Measurements from ENCODE around the gene KCNT1. TPM values are rescaled to one million over a fixed set of nuclear protein-coding genes. Genes with fewer than 3 reads are reported as not detected.

The KCNT1 gene
- total RNA-seq, 2 experiments from 2014 or later, result not detected

DNA sequence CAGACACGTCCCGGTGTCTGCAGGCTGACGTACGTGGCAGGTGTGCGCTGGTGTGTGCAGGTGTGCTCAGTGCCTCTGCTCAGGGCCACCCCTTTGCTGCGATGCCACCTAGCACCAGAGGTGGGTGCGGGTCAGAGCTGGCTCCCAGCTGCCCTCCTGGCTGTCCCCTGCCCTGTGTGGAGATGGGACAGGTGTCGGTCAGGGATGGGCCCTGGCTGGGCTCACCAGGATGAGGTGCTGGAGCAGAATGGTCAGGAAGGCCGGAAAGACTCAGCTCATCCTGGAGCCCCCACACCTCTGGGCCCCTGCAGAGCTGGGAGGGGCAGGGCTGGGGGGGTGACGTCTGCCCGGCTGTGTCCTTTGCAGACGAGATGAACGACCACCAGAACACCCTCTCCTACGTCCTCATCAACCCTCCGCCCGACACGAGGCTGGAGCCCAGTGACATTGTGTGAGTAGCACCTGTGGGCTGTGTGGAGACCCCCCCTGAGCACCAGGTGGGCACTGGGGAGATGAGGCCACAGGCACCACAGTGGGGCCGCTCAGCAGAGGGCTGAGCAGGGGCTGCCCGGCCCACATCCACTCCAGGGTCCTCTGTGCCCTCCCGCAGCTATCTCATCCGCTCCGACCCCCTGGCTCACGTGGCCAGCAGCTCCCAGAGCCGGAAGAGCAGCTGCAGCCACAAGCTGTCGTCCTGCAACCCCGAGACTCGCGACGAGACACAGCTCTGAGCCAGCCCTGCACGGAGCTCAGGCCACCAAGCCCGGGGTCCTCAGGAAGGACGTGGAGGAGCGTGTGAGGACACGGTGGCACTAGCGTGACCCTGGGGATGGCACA is 89.7 kb downstream of the KCNT1 start:
- CTCF ChIA-PET, result no interaction called here
- H3K4me3 Mint-ChIP-seq, result no peak overlapping the region

DNA sequence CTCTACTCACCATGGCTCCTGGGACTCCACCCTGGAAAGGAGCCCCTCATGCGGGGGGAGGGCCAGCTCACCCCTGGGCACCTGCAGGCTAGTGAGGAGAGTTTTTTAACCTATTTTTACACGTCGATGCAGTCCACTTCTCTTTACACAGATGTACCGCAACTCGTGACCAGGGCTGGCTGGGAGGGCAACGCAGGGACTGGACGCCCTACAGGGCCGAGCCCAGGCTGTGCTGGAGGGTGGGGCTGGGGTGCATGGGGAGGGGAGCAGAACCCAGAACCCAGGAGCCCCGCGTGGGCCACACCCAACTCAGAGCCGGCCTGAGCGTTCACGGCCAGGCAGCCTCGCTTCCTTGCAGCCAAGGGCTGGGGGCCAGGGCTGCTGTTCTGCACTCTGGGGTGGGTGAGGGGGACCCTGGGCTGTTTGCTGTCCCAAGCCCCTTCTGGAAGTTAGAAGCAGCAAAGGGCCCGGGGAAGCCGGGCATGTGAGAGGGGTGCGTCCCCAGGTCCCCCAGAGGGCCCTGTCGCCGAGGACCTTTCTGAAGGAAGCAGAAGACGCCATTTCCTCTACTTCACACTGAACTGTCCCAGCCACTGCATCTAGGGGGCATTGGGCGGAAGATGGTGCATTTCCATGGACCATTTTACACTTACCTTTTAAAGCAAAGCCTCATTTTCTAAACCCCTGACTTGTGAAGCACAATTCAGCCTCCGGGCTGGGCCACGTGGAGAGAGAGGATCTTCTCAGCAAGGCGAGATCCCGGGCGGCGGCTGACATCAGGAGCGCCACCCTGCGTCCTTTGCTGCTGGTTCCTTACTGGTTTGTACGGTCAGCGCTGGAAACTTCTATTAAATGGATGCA is 90.5 kb downstream of the KCNT1 start:
- H3K36me3 Mint-ChIP-seq (ENCODE audit: low read depth), result no peaks in the 10 kb centered on the region
- CTCF ChIA-PET, result no interaction called here
- intact Hi-C loops (cut with micrococcal nuclease), result loop anchor here (10.0 kb wide), 2 partner anchors 172 to 332 kb away; partner anchors contain the start of gene UBAC1
- no peaks in the 10 kb centered on the region for H3K9me3 Mint-ChIP-seq
- no peak overlapping the region for H3K27ac Mint-ChIP-seq
- peaks cover 1% of the 10 kb centered on the region for H3K27me3 Mint-ChIP-seq (ENCODE audit: low read depth)
- H3K4me1 Mint-ChIP-seq (ENCODE audit: low read depth), result no peaks in the 10 kb centered on the region
- DNase-seq, result no peak
- no peak overlapping the region for H3K4me3 Mint-ChIP-seq

More for the DNA sequence above, 89.7 kb downstream of the KCNT1 start:
- Mint-ChIP-seq H3K27me3 (ENCODE audit: low read depth) (no peaks in the 10 kb centered on the region), H3K36me3 (ENCODE audit: low read depth) (no peaks in the 10 kb centered on the region), H3K4me1 (ENCODE audit: low read depth) (no peaks in the 10 kb centered on the region), H3K27ac (no peak overlapping the region), H3K9me3 (no peaks in the 10 kb centered on the region)
- DNase-seq, result no peak
- intact Hi-C loops (cut with micrococcal nuclease), result loop anchor here (10.0 kb wide), 2 partner anchors 173 to 333 kb away; partner anchors contain the start of gene UBAC1

DNA sequence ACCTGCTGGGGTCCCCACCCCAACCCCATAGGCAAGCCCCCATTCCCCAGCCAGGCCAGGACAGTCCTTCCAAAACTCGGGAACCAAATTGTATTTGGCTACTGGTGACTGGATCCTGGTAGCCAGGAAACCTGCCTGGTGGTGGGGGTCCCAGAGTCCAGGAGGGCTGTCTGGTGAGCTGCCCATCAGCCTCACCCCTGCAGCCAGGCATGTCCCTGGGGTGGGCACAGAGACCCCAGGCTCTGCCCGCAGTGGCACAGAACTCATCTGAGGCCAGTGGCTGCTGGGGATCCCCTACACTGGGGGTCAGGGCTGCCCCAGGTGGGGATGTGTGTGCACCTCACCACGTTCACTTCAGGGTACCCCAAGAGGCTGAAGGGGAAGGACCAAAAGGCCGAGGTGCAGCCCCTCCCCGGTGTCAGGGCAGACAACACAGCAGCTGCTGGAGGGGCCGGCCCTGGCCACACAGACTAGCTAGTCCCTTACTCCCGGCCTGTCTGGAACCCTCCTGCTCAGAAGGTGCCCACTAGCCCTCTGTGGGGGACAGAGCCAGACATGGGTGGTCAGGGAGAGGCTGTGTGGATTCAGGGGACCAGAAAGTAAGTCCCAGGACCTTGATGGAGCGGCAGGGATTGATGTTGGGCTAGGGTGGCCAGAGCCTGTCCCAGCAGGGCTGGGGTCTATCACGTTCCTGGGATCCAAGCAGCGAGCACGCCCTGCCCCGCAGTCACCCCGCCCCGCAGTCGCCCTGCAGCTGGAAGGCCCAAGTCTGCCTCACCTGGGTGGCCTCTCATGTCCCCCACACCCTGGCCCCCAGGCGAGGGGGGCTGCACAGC is 91.5 kb downstream of the KCNT1 start:
- no peak overlapping the region for H3K4me3 Mint-ChIP-seq
- H3K9me3 Mint-ChIP-seq, result no peaks in the 10 kb centered on the region
- CTCF ChIA-PET, result no interaction called here
- no peaks in the 10 kb centered on the region for H3K4me1 Mint-ChIP-seq (ENCODE audit: low read depth)
- intact Hi-C loops (cut with micrococcal nuclease), result loop anchor here (10.0 kb wide), 2 partner anchors 171 to 331 kb away; partner anchors contain the start of gene UBAC1
- no peaks in the 10 kb centered on the region for H3K36me3 Mint-ChIP-seq (ENCODE audit: low read depth)
- DNase-seq, result no peak
- H3K27me3 Mint-ChIP-seq (ENCODE audit: low read depth), result peaks cover 3% of the 10 kb centered on the region
- H3K27ac Mint-ChIP-seq, result no peak overlapping the region

DNA sequence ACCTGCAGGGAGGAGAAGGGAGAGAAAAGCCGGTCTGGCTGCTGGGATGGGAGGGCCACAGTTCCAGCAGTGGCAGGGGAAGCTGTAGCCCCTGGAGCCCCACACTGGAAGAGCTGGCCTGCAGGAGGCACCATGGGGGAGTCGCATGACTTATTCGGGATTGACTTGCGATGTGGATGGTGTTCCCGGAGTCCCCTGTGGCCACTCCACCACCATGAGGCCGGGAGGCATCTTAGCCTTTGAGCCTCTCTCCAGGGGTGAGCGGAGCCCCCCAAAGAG is 92.0 kb downstream of the KCNT1 start:
- Mint-ChIP-seq H3K4me1 (ENCODE audit: low read depth) (no peaks in the 10 kb centered on the region), H3K27ac (no peak overlapping the region), H3K27me3 (ENCODE audit: low read depth) (peaks cover 3% of the 10 kb centered on the region), H3K36me3 (ENCODE audit: low read depth) (no peaks in the 10 kb centered on the region), H3K4me3 (no peak overlapping the region), H3K9me3 (no peaks in the 10 kb centered on the region)
- intact Hi-C loops (cut with micrococcal nuclease), result loop anchor here (10.0 kb wide), 2 partner anchors 171 to 331 kb away; partner anchors contain the start of gene UBAC1
- CTCF ChIA-PET, result no interaction called here
- DNase-seq, result no peak

DNA sequence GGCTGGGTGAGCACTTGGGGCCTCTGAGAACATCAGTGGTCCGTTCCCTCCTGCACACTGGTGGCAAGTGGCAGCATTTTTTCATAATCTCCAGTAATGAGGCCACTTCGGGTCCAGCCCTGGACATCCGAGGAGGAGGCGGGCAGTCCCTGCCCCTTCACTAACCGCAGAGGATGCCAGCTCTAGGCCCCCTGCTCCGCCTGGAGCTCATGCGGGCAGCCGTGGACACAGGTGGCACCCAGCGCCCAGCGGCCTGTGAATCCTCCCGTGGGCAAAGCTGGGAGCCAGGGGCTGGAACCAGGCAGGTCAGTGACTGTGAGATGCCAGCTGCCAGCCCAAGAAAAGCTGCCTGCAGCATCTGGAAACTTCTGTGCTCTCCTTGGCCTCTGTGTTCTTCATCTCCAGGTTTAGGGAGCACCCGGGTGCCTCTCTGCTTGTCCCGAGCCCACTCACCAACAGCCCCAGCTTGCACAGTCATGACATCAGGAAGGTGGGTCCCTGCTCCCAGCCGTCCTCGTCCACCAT is 92.4 kb downstream of the KCNT1 start:
- no peaks in the 10 kb centered on the region for H3K9me3 Mint-ChIP-seq
- intact Hi-C loops (cut with micrococcal nuclease), result loop anchor here (10.0 kb wide), 2 partner anchors 170 to 330 kb away; partner anchors contain the start of gene UBAC1
- no peak overlapping the region for H3K27ac Mint-ChIP-seq
- H3K4me1 Mint-ChIP-seq (ENCODE audit: low read depth), result no peaks in the 10 kb centered on the region
- no peak for DNase-seq
- CTCF ChIA-PET, result no interaction called here
- H3K27me3 Mint-ChIP-seq (ENCODE audit: low read depth), result peaks cover 3% of the 10 kb centered on the region
- no peak overlapping the region for H3K4me3 Mint-ChIP-seq
- H3K36me3 Mint-ChIP-seq (ENCODE audit: low read depth), result no peaks in the 10 kb centered on the region

DNA sequence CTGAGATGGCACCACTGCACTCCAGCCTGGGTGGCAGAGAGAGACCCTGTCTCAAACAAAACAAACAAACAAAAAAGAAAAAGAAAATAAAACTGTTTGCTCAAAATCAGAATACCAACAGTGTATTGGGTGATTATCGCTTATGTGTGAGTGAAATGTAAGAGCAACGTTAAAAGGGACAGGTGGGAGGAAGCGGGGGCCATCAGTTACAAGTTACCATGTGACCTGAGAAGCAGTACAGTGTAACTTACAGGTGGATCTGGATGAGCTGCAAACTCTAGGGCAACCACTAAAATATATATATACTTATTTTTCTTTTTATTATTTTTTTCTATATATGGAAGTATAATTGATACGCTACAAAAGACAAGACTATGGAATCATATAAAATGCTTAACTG is 93.4 kb downstream of the KCNT1 start:
- CTCF ChIA-PET, result interaction anchor here (0.9 to 1.8 kb wide), 3 partner anchors 69 to 166 kb away, joined by 3 to 5 read pairs (median 4); partner anchors contain the start of gene UBAC1
- no peaks in the 10 kb centered on the region for H3K4me1 Mint-ChIP-seq (ENCODE audit: low read depth)
- intact Hi-C loops (cut with micrococcal nuclease), result loop anchor here (10.0 kb wide), 2 partner anchors 169 to 329 kb away; partner anchors contain the start of gene UBAC1
- H3K27ac Mint-ChIP-seq, result no peak overlapping the region
- no peak overlapping the region for H3K4me3 Mint-ChIP-seq
- no peak for DNase-seq
- no peaks in the 10 kb centered on the region for H3K9me3 Mint-ChIP-seq
- H3K36me3 Mint-ChIP-seq (ENCODE audit: low read depth), result no peaks in the 10 kb centered on the region
- peaks cover 3% of the 10 kb centered on the region for H3K27me3 Mint-ChIP-seq (ENCODE audit: low read depth)

DNA sequence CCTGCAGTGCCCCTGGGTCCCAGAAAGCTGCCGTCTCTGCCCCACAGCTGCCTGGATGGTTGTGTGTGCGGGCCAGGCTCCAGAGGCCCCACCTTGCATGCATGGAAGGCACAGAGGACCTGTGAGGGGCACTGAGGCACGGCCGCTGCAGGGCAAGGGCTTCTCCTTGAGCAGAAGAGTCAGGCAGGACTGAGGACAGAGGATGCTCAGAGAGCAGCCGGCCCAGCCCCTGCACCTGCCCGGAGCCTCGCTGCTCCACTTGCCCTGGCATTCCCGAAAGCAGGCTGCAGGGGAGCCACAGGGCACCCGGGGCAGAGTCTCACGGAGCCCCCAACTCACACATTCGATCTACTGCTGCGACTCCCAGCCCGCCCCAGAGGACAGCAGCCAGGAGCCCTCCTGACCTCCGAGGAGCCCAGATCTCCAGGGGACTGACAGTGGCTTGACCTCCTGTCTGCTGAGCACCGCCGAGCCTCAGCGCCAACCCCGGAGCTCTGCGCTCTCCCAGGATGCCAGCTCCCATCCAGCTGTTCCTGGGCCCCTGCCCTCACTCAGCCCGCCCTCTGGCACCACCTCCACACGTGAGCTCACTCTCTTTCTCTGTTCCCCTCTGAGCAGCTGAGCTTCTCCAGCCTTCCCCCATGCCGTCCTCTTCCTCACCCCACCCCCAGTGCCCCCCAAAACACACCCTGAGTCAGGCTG is 95.0 kb downstream of the KCNT1 start:
- intact Hi-C loops (cut with micrococcal nuclease), result loop anchor here (10.0 kb wide), 2 partner anchors 168 to 328 kb away; partner anchors contain the start of gene UBAC1
- CTCF ChIA-PET, result interaction anchor here (0.6 to 1.8 kb wide), 9 partner anchors 21 to 326 kb away, joined by 3 to 6 read pairs (median 3); partner anchors contain the start of gene UBAC1
- no peak overlapping the region for H3K4me3 Mint-ChIP-seq
- no peaks in the 10 kb centered on the region for H3K36me3 Mint-ChIP-seq (ENCODE audit: low read depth)
- no peak for DNase-seq
- H3K27ac Mint-ChIP-seq, result no peak overlapping the region
- no peaks in the 10 kb centered on the region for H3K9me3 Mint-ChIP-seq
- peaks cover 3% of the 10 kb centered on the region for H3K27me3 Mint-ChIP-seq (ENCODE audit: low read depth)
- no peaks in the 10 kb centered on the region for H3K4me1 Mint-ChIP-seq (ENCODE audit: low read depth)

DNA sequence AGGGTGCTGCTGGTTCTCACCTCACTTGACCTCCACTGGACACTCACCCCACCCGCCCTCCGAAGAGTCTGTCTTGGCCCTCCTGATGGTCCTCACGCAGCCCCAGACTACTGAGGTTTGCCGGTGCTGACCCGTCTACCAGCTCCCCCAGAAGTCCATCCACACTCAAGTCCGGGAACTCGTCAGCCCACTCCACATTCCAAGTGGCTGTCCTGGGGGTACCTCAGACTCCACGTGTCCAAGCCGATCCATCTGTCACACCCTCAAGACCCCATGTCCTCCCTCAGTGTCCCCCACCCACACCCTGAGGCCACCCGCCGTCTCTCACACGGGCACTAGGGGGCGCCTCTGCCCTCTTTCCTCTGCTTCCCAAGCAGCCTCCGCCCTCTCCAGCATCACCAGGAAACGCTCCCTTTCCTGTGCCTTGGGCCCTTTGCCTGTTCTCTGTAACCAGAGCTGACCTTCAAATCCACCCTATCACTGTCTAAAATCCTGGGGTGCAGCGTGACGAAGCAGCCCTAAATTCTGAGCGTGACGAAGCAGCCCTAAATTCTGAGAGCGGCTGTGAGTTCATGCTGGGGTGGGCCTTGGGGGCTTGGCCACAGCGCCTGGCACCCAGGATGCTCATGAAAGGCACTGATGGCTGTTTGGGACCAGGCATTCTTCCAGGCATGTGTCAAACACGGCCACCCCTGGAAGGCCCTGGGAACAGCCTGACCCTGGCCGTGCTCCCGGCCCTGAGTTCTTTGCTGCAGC is 95.7 kb downstream of the KCNT1 start:
- Mint-ChIP-seq H3K27me3 (ENCODE audit: low read depth) (peaks cover 3% of the 10 kb centered on the region), H3K4me3 (no peak overlapping the region), H3K27ac (no peak overlapping the region), H3K9me3 (no peaks in the 10 kb centered on the region), H3K4me1 (ENCODE audit: low read depth) (no peaks in the 10 kb centered on the region), H3K36me3 (ENCODE audit: low read depth) (no peaks in the 10 kb centered on the region)
- CTCF ChIA-PET, result interaction anchor here (0.6 to 1.6 kb wide), 8 partner anchors 20 to 486 kb away, joined by 3 to 6 read pairs (median 3); no protein-coding TSS in a partner anchor
- peak; percentile 63 for DNase-seq
- intact Hi-C loops (cut with micrococcal nuclease), result loop anchor here (10.0 kb wide), 2 partner anchors 167 to 327 kb away; partner anchors contain the start of gene UBAC1

DNA sequence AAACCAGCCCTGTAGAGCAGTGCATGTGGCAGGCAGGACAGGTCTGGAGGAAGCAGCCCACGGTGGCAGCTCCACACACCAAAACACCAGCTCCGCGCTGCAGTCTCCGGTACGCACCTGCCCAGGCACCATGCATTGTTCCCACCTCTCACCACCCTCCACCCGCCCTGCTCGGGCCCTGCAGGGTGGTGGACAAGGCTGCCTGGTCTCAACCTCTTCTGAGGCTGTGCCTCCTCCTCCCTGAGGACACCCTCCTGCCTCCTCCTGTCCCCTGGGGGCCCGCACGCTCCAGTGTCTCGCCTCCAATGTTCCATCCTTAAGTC is 96.2 kb downstream of the KCNT1 start:
- CTCF ChIA-PET, result interaction anchor here (0.6 to 1.6 kb wide), 4 partner anchors 127 to 485 kb away, joined by 3 to 6 read pairs (median 3); no protein-coding TSS in a partner anchor
- no peak overlapping the region for H3K27ac Mint-ChIP-seq

DNA sequence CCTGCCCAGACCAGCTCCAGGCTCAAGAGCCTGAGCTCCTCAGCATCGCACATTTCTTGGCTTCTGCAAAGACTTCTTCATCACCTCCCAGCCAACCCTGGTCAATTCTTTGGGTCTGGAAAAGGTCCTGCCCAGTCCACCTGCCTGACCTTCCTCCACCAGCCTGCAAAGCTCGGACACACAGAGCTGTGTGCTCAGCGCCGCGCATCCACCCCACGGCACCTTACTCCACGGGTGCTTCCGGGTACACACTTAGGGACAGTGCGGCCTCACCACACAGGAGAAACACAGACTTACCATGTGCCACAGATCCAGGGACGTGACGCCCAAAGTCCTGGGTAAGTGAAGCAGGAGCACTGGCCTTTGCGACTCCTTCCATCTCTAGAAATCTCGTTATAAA is 97.3 kb downstream of the KCNT1 start:
- CTCF ChIA-PET, result no interaction called here
- intact Hi-C loops (cut with micrococcal nuclease), result loop anchor here (10.0 kb wide), 2 partner anchors 166 to 326 kb away; partner anchors contain the start of gene UBAC1
- no peak overlapping the region for H3K4me3 Mint-ChIP-seq
- DNase-seq, result no peak
- no peaks in the 10 kb centered on the region for H3K36me3 Mint-ChIP-seq (ENCODE audit: low read depth)
- H3K27ac Mint-ChIP-seq, result no peak overlapping the region
- no peaks in the 10 kb centered on the region for H3K9me3 Mint-ChIP-seq
- no peaks in the 10 kb centered on the region for H3K4me1 Mint-ChIP-seq (ENCODE audit: low read depth)
- peaks cover 3% of the 10 kb centered on the region for H3K27me3 Mint-ChIP-seq (ENCODE audit: low read depth)

More for the DNA sequence above, 96.2 kb downstream of the KCNT1 start:
- no peak overlapping the region for H3K4me3 Mint-ChIP-seq
- DNase-seq, result no peak
- no peaks in the 10 kb centered on the region for H3K9me3 Mint-ChIP-seq
- intact Hi-C loops (cut with micrococcal nuclease), result loop anchor here (10.0 kb wide), 2 partner anchors 167 to 327 kb away; partner anchors contain the start of gene UBAC1
- peaks cover 3% of the 10 kb centered on the region for H3K27me3 Mint-ChIP-seq (ENCODE audit: low read depth)
- H3K36me3 Mint-ChIP-seq (ENCODE audit: low read depth), result no peaks in the 10 kb centered on the region
- H3K4me1 Mint-ChIP-seq (ENCODE audit: low read depth), result no peaks in the 10 kb centered on the region

Data from activated naive CD4-positive, alpha-beta T cell treated with anti-CD3 and anti-CD28 coated beads for 36 hours (primary cell).